Fibroblast of mammary gland (primary cell): ENCODE data around the gene SH3GL3.
A peak's percentile ranks its signal among the peaks of the same experiment; 100 is the strongest.

Experiments used
- DNase-seq: peaks from one replicate; pipeline ENCODE4 v3.0.0-alpha.2; 2010; ENCODE audit warnings: low read depth
- H3K4me3 ChIP-seq: 2 replicates; pipeline ENCODE4 v1.5.1; 2011; ENCODE audit warnings: low read depth, mild to moderate bottlenecking, low read length, moderate library complexity; ENCODE audit not compliant: control insufficient read depth
- TF ChIP-seq, protein P1 (sequence below): conservative IDR thresholded peaks from 2 replicates; pipeline ENCODE4 v1.5.1; 2011; ENCODE audit warnings: low read depth, low read length, inconsistent platforms; ENCODE audit not compliant: control insufficient read depth, insufficient read depth

Gene SH3GL3

DNA sequence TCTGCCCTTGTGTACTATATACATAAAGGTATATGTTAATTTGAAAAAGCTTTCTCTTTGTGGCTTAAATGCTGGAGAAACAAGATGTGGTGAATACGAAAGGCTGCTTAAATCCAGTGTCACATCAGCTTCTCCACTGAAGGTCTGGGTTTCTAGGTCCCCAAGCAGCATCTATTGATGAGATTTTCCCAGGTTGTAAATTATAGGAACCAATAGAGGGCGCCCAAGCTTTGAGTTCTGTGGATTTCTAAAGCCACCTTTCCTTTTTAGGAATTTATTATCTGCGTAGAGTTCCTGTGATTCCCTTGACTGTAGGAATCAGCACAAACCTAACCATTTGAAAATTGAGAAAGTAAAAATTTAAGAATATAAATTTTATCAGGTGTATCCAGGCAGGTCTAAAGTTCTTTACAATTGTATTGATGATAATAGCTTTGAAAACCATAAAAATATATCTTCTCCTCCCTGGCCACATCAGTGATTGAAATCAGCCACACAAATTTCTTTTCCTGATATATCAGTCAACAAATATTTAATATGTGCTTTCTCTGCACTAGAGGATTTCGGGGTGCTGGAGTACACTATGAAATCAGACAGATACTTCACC is 118.5 kb downstream of the SH3GL3 start:
- TF ChIP-seq, protein P1, sequence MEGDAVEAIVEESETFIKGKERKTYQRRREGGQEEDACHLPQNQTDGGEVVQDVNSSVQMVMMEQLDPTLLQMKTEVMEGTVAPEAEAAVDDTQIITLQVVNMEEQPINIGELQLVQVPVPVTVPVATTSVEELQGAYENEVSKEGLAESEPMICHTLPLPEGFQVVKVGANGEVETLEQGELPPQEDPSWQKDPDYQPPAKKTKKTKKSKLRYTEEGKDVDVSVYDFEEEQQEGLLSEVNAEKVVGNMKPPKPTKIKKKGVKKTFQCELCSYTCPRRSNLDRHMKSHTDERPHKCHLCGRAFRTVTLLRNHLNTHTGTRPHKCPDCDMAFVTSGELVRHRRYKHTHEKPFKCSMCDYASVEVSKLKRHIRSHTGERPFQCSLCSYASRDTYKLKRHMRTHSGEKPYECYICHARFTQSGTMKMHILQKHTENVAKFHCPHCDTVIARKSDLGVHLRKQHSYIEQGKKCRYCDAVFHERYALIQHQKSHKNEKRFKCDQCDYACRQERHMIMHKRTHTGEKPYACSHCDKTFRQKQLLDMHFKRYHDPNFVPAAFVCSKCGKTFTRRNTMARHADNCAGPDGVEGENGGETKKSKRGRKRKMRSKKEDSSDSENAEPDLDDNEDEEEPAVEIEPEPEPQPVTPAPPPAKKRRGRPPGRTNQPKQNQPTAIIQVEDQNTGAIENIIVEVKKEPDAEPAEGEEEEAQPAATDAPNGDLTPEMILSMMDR = peak; percentile 66
- peak; percentile 41 for DNase-seq
- H3K4me3 ChIP-seq = no peak overlapping the region

DNA sequence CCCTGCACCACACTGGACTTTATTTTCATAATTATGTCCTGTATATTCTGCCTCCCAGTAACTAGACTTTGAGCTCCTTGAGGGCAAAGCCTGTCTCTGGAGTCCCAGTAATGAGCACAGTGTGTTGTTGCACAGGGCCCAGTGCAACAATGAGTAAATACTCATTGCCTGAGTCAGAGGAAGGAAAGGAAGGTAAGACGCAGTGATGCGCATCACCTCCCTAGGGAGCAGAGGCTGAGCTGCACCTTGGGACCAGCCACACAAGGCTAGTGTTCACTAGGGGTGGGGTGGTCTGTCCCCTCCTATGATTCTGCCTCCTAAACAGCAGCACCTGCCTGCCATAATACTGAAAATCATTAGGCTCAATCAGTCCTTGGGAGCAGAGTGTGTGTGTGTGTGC is 120.2 kb downstream of the SH3GL3 start:
- DNase-seq = no peak
- TF ChIP-seq, protein P1 = no peak
- no peak overlapping the region for H3K4me3 ChIP-seq

DNA sequence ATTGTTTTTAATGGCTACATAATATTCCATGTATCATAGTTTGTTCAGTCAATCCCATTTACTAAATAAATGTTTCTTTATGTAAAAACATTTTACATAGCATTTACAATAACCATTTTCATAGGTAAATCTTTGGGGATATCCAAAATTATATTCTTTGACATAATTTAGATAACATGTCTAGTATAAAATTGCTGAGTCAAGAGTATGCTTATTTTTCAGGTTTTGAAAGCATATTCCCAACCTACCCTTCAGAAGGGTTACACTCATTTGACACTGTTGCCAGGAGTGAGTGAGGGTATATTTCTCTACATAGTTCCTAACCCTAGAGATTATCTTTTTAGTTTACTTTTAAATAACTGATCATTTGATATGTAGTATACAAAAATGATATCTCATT is 122.2 kb downstream of the SH3GL3 start:
- TF ChIP-seq, protein P1 = no peak
- no peak for DNase-seq
- no peak overlapping the region for H3K4me3 ChIP-seq

DNA sequence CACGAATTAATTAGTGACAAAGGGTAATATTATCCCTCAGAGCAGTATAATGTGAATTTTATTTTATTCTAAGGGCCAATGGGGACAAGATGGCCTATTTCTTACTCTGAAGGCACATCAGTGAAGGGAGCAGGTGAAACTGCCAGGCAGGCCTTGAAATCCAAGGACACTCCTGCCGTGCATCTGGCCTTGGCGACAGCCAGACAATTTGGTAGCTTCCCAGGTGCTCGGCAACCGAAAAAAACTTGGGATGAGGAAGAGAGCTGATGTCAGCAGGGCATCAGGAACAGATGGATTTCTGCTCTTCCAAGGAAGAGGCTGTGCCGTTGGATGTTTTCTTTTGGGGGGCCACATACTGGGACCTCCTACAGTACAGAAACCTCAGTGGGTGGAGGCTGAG is 123.6 kb downstream of the SH3GL3 start:
- TF ChIP-seq, protein P1 = no peak
- DNase-seq = no peak
- H3K4me3 ChIP-seq = no peak overlapping the region

DNA sequence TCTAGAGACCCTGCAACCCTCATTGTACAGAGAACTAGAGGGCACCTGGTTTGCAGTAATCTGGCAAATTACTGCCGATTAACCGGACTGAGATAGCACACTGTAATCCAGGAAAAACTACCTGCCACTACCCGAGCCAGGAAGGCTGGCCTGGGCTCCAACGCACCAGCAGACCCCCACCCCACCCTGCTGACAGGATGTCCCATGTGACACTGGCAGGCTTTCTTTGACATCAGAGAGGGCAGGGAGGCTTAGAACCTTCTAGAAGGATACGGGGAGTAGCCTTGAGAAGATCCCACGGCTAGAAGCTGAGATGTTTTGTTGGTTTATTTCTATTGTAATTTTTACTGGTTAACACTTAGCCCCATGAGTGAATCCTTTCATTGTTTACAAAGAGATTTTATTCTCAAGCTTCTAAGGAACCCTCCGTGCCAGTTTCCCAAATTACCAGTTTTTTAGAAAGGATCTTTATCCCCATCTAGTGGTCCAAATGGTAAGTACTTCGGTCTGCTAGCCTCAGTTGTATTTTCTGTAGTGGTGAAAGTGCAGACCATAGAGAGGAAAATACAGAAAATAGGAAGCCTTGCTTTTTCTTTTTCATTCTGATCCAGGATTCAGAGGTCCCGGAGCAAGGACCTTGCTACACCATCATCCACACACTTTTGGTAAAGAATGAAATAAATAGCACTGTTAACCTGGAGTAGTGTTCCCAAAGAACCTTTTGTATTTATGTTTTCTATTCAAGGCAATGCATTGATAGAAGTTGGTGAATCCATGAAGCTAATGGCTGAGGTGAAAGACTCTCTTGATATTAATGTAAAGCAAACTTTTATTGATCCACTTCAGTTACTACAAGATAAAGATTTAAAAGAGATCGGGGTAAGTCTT is 124.9 kb downstream of the SH3GL3 start:
- peak; percentile 40 for DNase-seq
- H3K4me3 ChIP-seq = no peak overlapping the region
- TF ChIP-seq, protein P1 = peak; percentile 63

DNA sequence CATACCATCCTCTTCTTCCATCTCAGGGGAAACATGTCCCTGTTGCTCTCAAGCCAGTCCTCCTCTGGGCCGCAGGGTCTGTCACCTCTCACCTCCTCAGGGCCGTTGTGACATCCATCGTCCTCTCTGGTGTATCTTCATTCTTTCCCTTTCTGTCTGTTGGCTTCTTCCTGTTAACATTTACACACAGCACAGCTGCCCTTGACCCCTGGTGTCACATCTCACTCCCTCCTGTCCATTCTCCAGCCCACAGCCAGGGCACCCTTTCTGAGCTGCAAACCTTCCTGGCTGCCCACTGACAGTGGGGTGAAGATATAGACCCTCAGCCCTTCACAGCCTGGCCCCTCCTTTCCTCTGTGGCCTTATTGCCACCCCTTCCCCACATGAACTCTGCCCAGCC is 127.2 kb downstream of the SH3GL3 start:
- no peak overlapping the region for H3K4me3 ChIP-seq
- DNase-seq = no peak
- TF ChIP-seq, protein P1 = no peak

DNA sequence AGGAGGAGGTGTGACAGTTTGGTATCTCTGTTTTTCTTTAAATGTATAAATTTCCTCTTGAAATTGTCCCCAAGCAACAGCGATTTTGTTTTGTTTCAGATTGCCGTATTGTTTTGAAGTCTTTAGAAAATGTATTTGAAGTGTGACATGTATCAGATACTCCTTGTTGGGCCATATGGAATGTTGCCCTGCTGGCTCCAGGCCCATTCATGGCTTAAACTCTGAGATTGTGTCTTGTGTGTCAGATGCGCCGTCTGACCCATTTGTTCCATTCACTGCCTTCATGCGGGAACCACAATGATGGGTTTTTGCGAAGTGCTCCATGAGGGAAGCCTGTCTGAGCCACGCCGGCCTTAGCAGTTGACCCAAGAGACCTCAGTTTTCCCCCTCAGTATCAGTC is 131.6 kb downstream of the SH3GL3 start:
- no peak overlapping the region for H3K4me3 ChIP-seq
- TF ChIP-seq, protein P1 = no peak
- DNase-seq = no peak
